Stimulated activated memory B cell treated with anti-CD40 and anti-IgM and Interleukin-4, amounts not matched to agents 10 μg/mL and 1 μg/mL and 100 μg/mL, for 72 hours (primary cell): Measurements from ENCODE around the gene SNAP47.

ENCODE experiments used
- ATAC-seq: fragments of 150-1000 bp; cut with Tn5 transposase; 2 replicates; pipeline ENCODE4 v1.10.0; 2021
- H3K27ac Mint-ChIP-seq: one replicate; pipeline ENCODE4 v1.8.0; 2022; ENCODE audit warnings: mild to moderate bottlenecking, mixed read lengths
- H3K27me3 Mint-ChIP-seq: one replicate; pipeline ENCODE4 v1.8.0; 2022; ENCODE audit warnings: mixed read lengths
- H3K36me3 Mint-ChIP-seq: one replicate; pipeline ENCODE4 v1.8.0; 2022; ENCODE audit warnings: mixed read lengths
- H3K4me1 Mint-ChIP-seq: one replicate; pipeline ENCODE4 v1.8.0; 2022; ENCODE audit warnings: mixed read lengths
- H3K4me3 Mint-ChIP-seq: one replicate; pipeline ENCODE4 v1.8.0; 2022; ENCODE audit warnings: mild to moderate bottlenecking, moderate library complexity, mixed read lengths
- H3K9me3 Mint-ChIP-seq: one replicate; pipeline ENCODE4 v1.8.0; 2022; ENCODE audit warnings: mixed read lengths

The SNAP47 gene

DNA sequence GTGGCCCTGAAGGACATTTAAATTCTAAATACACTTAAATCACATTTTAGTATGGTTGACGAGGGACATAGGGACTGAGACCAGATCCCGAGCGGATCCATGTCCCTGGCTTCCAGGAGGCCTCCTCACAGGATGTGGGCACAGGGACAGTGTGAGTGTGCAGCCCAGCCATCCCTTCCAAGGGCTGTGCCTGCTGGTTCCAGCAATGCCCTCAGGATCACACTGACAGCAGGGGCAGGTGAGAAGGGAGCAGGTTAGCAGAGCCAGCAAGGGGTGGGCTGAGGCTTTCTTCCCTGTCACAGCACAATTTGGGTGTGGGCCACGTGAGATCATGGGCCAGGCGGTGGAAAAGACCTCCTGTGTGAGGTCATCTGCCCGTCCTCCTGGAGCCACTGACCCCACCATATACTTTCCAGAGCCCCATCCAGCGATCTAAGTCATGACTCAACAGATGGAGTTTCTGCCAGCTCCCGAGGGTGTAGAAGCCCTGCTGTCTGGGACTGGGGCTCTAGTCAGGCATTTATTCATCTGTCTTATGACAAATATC, 43.2 kb downstream of the SNAP47 start:
- Mint-ChIP-seq H3K4me3 (no peak overlapping the region), H3K4me1 (no peaks in the 10 kb centered on the region), H3K9me3 (no peaks in the 10 kb centered on the region), H3K36me3 (peaks cover 54% of the 10 kb centered on the region), H3K27ac (no peak overlapping the region), H3K27me3 (no peaks in the 10 kb centered on the region)
- no peak for ATAC-seq

DNA sequence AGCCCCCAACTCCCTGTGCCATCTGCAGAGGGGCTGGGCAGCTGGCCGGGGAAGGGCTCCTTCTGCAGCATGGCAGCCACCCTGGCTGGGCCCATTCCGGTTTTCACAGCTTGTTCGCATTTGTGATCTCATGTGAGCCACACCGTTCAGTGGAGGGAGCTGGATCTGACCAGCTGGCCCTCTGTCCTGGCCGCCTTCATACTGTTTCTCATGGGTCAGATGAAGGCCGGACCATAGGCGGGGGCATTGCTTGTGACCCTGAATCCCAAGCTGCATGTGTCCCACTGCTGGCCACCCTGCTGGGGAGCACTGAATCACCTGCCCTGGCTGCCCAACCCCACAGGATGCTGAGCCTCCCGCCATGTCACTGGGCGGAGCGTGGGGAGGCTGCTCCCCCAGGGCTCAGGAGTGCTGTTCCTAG, 43.8 kb downstream of the SNAP47 start:
- peaks cover under 1% of the 10 kb centered on the region for H3K9me3 Mint-ChIP-seq
- H3K36me3 Mint-ChIP-seq: peaks cover 49% of the 10 kb centered on the region
- H3K4me3 Mint-ChIP-seq: no peak overlapping the region
- H3K27ac Mint-ChIP-seq: no peak overlapping the region
- no peaks in the 10 kb centered on the region for H3K4me1 Mint-ChIP-seq
- no peak for ATAC-seq
- H3K27me3 Mint-ChIP-seq: no peaks in the 10 kb centered on the region

DNA sequence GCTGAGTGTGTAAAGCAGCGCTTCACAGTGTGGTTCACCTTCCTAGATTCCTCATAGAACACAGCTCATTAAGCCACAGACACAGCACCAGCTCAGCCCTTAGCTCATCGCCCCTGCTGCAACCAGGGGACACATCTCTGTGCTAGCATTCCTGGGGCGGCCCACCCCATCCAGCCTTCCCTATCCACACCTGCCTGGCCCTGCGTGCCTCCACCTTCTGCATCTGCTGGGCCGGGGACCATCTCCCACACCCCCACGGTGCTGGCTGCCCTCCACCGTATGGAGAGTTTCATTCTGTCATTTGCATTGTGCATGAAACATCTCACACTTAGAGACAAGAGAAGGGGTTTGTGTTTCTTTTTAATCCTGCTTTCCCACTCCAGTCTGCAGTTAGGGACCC, 44.5 kb downstream of the SNAP47 start:
- Mint-ChIP-seq H3K27ac (no peak overlapping the region), H3K4me3 (no peak overlapping the region), H3K27me3 (no peaks in the 10 kb centered on the region), H3K4me1 (no peaks in the 10 kb centered on the region), H3K36me3 (peaks cover 42% of the 10 kb centered on the region), H3K9me3 (peaks cover 2% of the 10 kb centered on the region)
- no peak for ATAC-seq

DNA sequence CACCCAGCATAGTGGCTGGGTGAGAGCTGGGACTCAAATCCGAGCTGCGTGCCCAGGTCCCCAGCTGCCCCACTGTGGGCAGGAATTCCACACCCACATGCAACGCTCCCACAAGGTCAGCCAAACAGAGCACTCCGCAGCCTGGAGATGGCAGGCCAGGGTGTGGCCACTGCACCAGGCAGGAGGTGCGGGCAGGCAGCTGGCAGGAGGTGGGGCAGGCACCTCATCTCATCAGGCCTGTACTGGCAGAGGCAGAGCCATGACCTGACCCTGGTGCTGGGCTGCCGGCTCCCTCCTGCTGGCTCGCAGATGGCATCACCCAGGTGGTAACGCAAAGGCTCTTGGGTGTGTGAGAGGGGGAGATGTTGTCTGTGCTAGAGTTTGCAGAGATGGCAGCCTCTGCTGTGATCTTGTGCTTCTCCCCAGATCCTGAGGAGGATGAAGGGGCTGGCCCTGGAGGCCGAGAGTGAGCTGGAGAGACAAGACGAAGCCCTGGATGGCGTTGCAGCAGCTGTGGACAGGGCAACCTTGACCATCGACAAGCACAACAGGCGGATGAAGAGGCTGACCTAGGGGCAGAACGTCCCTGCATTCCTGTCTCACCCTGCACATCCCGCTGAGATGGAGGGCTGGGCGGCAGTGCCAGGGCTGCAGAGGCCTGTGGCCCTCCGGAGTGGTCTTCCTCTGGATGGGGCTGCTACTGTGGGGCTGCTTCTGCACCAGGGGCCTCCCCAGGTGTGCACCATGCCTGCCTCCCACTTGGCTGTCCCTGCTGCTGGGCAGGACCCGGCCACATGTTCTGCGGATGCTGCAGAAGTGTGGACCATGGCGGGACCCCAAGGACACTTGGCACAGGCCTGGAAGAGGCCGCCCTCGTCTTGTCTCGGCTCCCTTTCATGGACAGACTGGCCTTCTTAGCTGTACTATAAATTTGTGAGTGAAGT, 45.1 kb downstream of the SNAP47 start:
- Mint-ChIP-seq H3K4me1 (peaks cover 1% of the 10 kb centered on the region), H3K27me3 (no peaks in the 10 kb centered on the region), H3K4me3 (no peak overlapping the region), H3K27ac (no peak overlapping the region), H3K36me3 (peaks cover 37% of the 10 kb centered on the region), H3K9me3 (peaks cover 2% of the 10 kb centered on the region)
- ATAC-seq: no peak

GRCh38 chr1:227781314-227781930, 46.2 kb downstream of the SNAP47 start:
- ATAC-seq: no peak
- Mint-ChIP-seq H3K4me1 (peaks cover 12% of the 10 kb centered on the region), H3K9me3 (peaks cover 2% of the 10 kb centered on the region), H3K27ac (no peak overlapping the region), H3K27me3 (no peaks in the 10 kb centered on the region), H3K4me3 (no peak overlapping the region), H3K36me3 (peaks cover 28% of the 10 kb centered on the region)

- Mint-ChIP-seq H3K27me3 (no peaks in the 10 kb centered on the region), H3K27ac (no peak overlapping the region), H3K36me3 (peaks cover 23% of the 10 kb centered on the region), H3K4me3 (no peak overlapping the region), H3K4me1 (peaks cover 20% of the 10 kb centered on the region), H3K9me3 (peaks cover 2% of the 10 kb centered on the region)
- ATAC-seq: no peak
These were observed 47.0 kb downstream of the SNAP47 start for GRCh38 chr1:227782226-227782625.

- no peak for ATAC-seq
- Mint-ChIP-seq H3K4me3 (no peak overlapping the region), H3K4me1 (peaks cover 30% of the 10 kb centered on the region), H3K36me3 (peaks cover 21% of the 10 kb centered on the region), H3K27me3 (no peaks in the 10 kb centered on the region), H3K9me3 (peaks cover 2% of the 10 kb centered on the region), H3K27ac (no peak overlapping the region)
These were observed 50.0 kb downstream of the SNAP47 start for GRCh38 chr1:227785094-227785804.

GRCh38 chr1:227785805-227786671, 50.8 kb downstream of the SNAP47 start:
- H3K36me3 Mint-ChIP-seq: peaks cover 19% of the 10 kb centered on the region
- no peak for ATAC-seq
- peaks cover 2% of the 10 kb centered on the region for H3K9me3 Mint-ChIP-seq
- peaks cover 30% of the 10 kb centered on the region for H3K4me1 Mint-ChIP-seq
- H3K27me3 Mint-ChIP-seq: no peaks in the 10 kb centered on the region
- no peak overlapping the region for H3K27ac Mint-ChIP-seq
- H3K4me3 Mint-ChIP-seq: peak overlapping the region; percentile 27

- H3K27ac Mint-ChIP-seq: peak overlapping the region; percentile 40
- no peak for ATAC-seq
- H3K4me3 Mint-ChIP-seq: peak overlapping the region; percentile 79
- H3K27me3 Mint-ChIP-seq: no peaks in the 10 kb centered on the region
- H3K4me1 Mint-ChIP-seq: peaks cover 30% of the 10 kb centered on the region
- peaks cover 14% of the 10 kb centered on the region for H3K36me3 Mint-ChIP-seq
- peaks cover 2% of the 10 kb centered on the region for H3K9me3 Mint-ChIP-seq
These were observed 51.7 kb downstream of the SNAP47 start for GRCh38 chr1:227786673-227787512.

- peaks cover 30% of the 10 kb centered on the region for H3K4me1 Mint-ChIP-seq
- H3K27me3 Mint-ChIP-seq: no peaks in the 10 kb centered on the region
- H3K36me3 Mint-ChIP-seq: peaks cover 6% of the 10 kb centered on the region
- peak overlapping the region; percentile 40 for H3K27ac Mint-ChIP-seq
- peak overlapping the region; percentile 79 for H3K4me3 Mint-ChIP-seq
- ATAC-seq: peak; percentile 96
- H3K9me3 Mint-ChIP-seq: peaks cover 2% of the 10 kb centered on the region
These were observed 52.5 kb downstream of the SNAP47 start for GRCh38 chr1:227787513-227788270.

GRCh38 chr1:227788271-227789083, 53.2 kb downstream of the SNAP47 start:
- Mint-ChIP-seq H3K36me3 (no peaks in the 10 kb centered on the region), H3K9me3 (peaks cover 2% of the 10 kb centered on the region), H3K4me1 (peaks cover 30% of the 10 kb centered on the region), H3K27me3 (no peaks in the 10 kb centered on the region), H3K4me3 (peak overlapping the region; percentile 79), H3K27ac (no peak overlapping the region)
- peak; percentile 79 for ATAC-seq

GRCh38 chr1:227789084-227790033, 54.1 kb downstream of the SNAP47 start:
- peak overlapping the region; percentile 79 for H3K4me3 Mint-ChIP-seq
- H3K27me3 Mint-ChIP-seq: peaks cover 5% of the 10 kb centered on the region
- H3K4me1 Mint-ChIP-seq: peaks cover 30% of the 10 kb centered on the region
- no peaks in the 10 kb centered on the region for H3K9me3 Mint-ChIP-seq
- ATAC-seq: no peak
- H3K27ac Mint-ChIP-seq: no peak overlapping the region
- H3K36me3 Mint-ChIP-seq: no peaks in the 10 kb centered on the region
